KOPT-K1 (cell line): ENCODE results near the gene P2RY2.
"Not testable (repeated sequence)": the region's sequence is repeated elsewhere in the genome, so short reads cannot be mapped to it uniquely, and the experiment has no call there.

Experiments
- H3K27ac ChIP-seq: fragments of 200-600 bp; sonication (generic); 2 replicates; pipeline ENCODE4 v1.5.1; 2016; ENCODE audit warnings: antibody characterized with exemption, mild to moderate bottlenecking, low read depth, low read length; ENCODE audit not compliant: poor library complexity, severe bottlenecking
- H3K36me3 ChIP-seq: fragments of 200-600 bp; sonication (generic); 2 replicates; pipeline ENCODE4 v1.5.1; 2017; ENCODE audit warnings: antibody characterized with exemption, mild to moderate bottlenecking, low read length, moderate library complexity; ENCODE audit not compliant: insufficient read depth
- H3K9me3 ChIP-seq: fragments of 200-600 bp; sonication (generic); 2 replicates; pipeline ENCODE4 v1.5.1; 2017; ENCODE audit warnings: antibody characterized with exemption, low read length, mild to moderate bottlenecking; ENCODE audit not compliant: insufficient read depth, poor library complexity, severe bottlenecking

Gene P2RY2

GRCh38 chr11:73267906-73268540 lies 49.9 kb downstream of the P2RY2 start:
- H3K36me3 ChIP-seq, result no peaks in the 10 kb centered on the region
- no peak overlapping the region for H3K27ac ChIP-seq
- no peaks in the 10 kb centered on the region for H3K9me3 ChIP-seq

- no peaks in the 10 kb centered on the region for H3K36me3 ChIP-seq
- no peak overlapping the region for H3K27ac ChIP-seq
- H3K9me3 ChIP-seq, result no peaks in the 10 kb centered on the region
These were observed 50.7 kb downstream of the P2RY2 start for GRCh38 chr11:73268671-73269271.

- Histone ChIP-seq H3K9me3 (no peaks in the 10 kb centered on the region), H3K36me3 (no peaks in the 10 kb centered on the region), H3K27ac (no peak overlapping the region)
These were observed 51.5 kb downstream of the P2RY2 start for GRCh38 chr11:73269459-73270015.

GRCh38 chr11:73270016-73270854 lies 52.2 kb downstream of the P2RY2 start:
- Histone ChIP-seq H3K36me3 (no peaks in the 10 kb centered on the region), H3K27ac (no peak overlapping the region), H3K9me3 (no peaks in the 10 kb centered on the region)

- H3K36me3 ChIP-seq, result no peaks in the 10 kb centered on the region
- H3K27ac ChIP-seq, result no peak overlapping the region
- H3K9me3 ChIP-seq, result no peaks in the 10 kb centered on the region
These were observed 52.9 kb downstream of the P2RY2 start for GRCh38 chr11:73270855-73271477.

- not testable (repeated sequence) for H3K9me3 ChIP-seq, H3K36me3 ChIP-seq, H3K27ac ChIP-seq
These were observed 53.4 kb downstream of the P2RY2 start for GRCh38 chr11:73271478-73271865.

- Histone ChIP-seq H3K27ac (no peak within 1 kb of the TSS), H3K9me3 (no peaks in the 10 kb centered on the region), H3K36me3 (no peaks in the 10 kb centered on the region)
These were observed 54.0 kb downstream of the P2RY2 start, which contains the start of gene P2RY6 for GRCh38 chr11:73271936-73272679. Gene P2RY6 (plus strand): TSS chr11:73272338. CDS start chr11:73296519, 24,181 bp downstream.

- Histone ChIP-seq H3K9me3 (no peaks in the 10 kb centered on the region), H3K27ac (no peak overlapping the region), H3K36me3 (no peaks in the 10 kb centered on the region)
These were observed 54.6 kb downstream of the P2RY2 start for GRCh38 chr11:73272680-73273038.

- H3K9me3 ChIP-seq, result no peaks in the 10 kb centered on the region
- H3K36me3 ChIP-seq, result no peaks in the 10 kb centered on the region
- no peak overlapping the region for H3K27ac ChIP-seq
These were observed 55.3 kb downstream of the P2RY2 start for GRCh38 chr11:73273222-73273895.

GRCh38 chr11:73274191-73274590 lies 56.1 kb downstream of the P2RY2 start:
- not testable (repeated sequence) for H3K36me3 ChIP-seq, H3K9me3 ChIP-seq, H3K27ac ChIP-seq

- no peaks in the 10 kb centered on the region for H3K9me3 ChIP-seq
- H3K36me3 ChIP-seq, result no peaks in the 10 kb centered on the region
- H3K27ac ChIP-seq, result no peak overlapping the region
These were observed 56.8 kb downstream of the P2RY2 start for GRCh38 chr11:73274722-73275380.

GRCh38 chr11:73275381-73275750 lies 57.3 kb downstream of the P2RY2 start:
- Histone ChIP-seq H3K36me3 (no peaks in the 10 kb centered on the region), H3K27ac (no peak overlapping the region), H3K9me3 (no peaks in the 10 kb centered on the region)

GRCh38 chr11:73277467-73277866 lies 59.4 kb downstream of the P2RY2 start:
- Histone ChIP-seq H3K27ac (no peak overlapping the region), H3K36me3 (no peaks in the 10 kb centered on the region), H3K9me3 (no peaks in the 10 kb centered on the region)

GRCh38 chr11:73280626-73281025 lies 62.5 kb downstream of the P2RY2 start:
- Histone ChIP-seq H3K36me3 (no peaks in the 10 kb centered on the region), H3K27ac (no peak overlapping the region), H3K9me3 (no peaks in the 10 kb centered on the region)
